GM21825 (cell line): Measurements from ENCODE around the gene KCNAB1.

Experiments used
- ATAC-seq: cut with Tn5 transposase; IDR thresholded peaks from one replicate; pipeline ENCODE4 v1.9.1; 2021; ENCODE audit warnings: mild to moderate bottlenecking, moderate library complexity; ENCODE audit not compliant: unreplicated experiment

Gene KCNAB1

GRCh38 chr3:156305672-156306071 is 185.3 kb downstream of the KCNAB1 start:
- ATAC-seq = no peak

- no peak for ATAC-seq
These were observed 187.3 kb downstream of the KCNAB1 start for GRCh38 chr3:156307704-156308103.

- ATAC-seq = no peak
These were observed 191.1 kb downstream of the KCNAB1 start for GRCh38 chr3:156311431-156311830.

- ATAC-seq = no peak
These were observed 191.6 kb downstream of the KCNAB1 start for GRCh38 chr3:156311930-156312329.

- no peak for ATAC-seq
These were observed 195.7 kb downstream of the KCNAB1 start for GRCh38 chr3:156316076-156316475.

GRCh38 chr3:156317462-156318074 is 197.2 kb downstream of the KCNAB1 start:
- no peak for ATAC-seq

- ATAC-seq = no peak
These were observed 201.6 kb downstream of the KCNAB1 start for GRCh38 chr3:156321945-156322344.

- ATAC-seq = no peak
These were observed 203.1 kb downstream of the KCNAB1 start for GRCh38 chr3:156323466-156323865.

- no peak for ATAC-seq
These were observed 210.0 kb downstream of the KCNAB1 start for GRCh38 chr3:156330415-156330814.

GRCh38 chr3:156332304-156332703 is 211.9 kb downstream of the KCNAB1 start:
- no peak for ATAC-seq

GRCh38 chr3:156334841-156335545 is 214.6 kb downstream of the KCNAB1 start:
- ATAC-seq = no peak

GRCh38 chr3:156339491-156339890 is 219.1 kb downstream of the KCNAB1 start:
- no peak for ATAC-seq

- no peak for ATAC-seq
These were observed 221.0 kb downstream of the KCNAB1 start for GRCh38 chr3:156341332-156341731.

GRCh38 chr3:156341831-156342416 is 221.5 kb downstream of the KCNAB1 start:
- peak; percentile 98 for ATAC-seq

GRCh38 chr3:156344215-156344614 is 223.8 kb downstream of the KCNAB1 start:
- no peak for ATAC-seq

- ATAC-seq = no peak
These were observed 228.7 kb downstream of the KCNAB1 start for GRCh38 chr3:156349111-156349510.

- ATAC-seq = no peak
These were observed 229.6 kb downstream of the KCNAB1 start for GRCh38 chr3:156349978-156350377.

- no peak for ATAC-seq
These were observed 230.4 kb downstream of the KCNAB1 start for GRCh38 chr3:156350781-156351180.

- ATAC-seq = no peak
These were observed 231.4 kb downstream of the KCNAB1 start for GRCh38 chr3:156351783-156352182.

- ATAC-seq = no peak
These were observed 232.3 kb downstream of the KCNAB1 start for GRCh38 chr3:156352728-156353127.

- ATAC-seq = no peak
These were observed 233.2 kb downstream of the KCNAB1 start for GRCh38 chr3:156353563-156353962.
